Peyer's patch (tissue), 4 donors: Measurements from ENCODE around the gene ZNF214.

Source experiments
- CTCF ChIP-seq, 6 experiments: fragments of 450-650 bp in 4 of 6; fragments of 200-600 bp in 2 of 6; sonication (generic) in 1 of 6; IDR thresholded peaks; one replicate each; pipeline ENCODE4 v1.5.1; 2017 to 2019; ENCODE audit warnings: antibody characterized with exemption in 6 of 6, mild to moderate bottlenecking in 3 of 6, moderate library complexity in 1 of 6
- POLR2A ChIP-seq, 2 donors: fragments of 450-650 bp; IDR thresholded peaks; one replicate each; pipeline ENCODE4 v1.5.1; 2017; ENCODE audit warnings: antibody characterized with exemption in 2 of 2, mild to moderate bottlenecking in 2 of 2, moderate library complexity in 2 of 2

- TF ChIP-seq CTCF (IDR thresholded peaks at IDR 0.05) (no peak), POLR2A (IDR thresholded peaks at IDR 0.05) (no peak)
These were observed 4.1 kb downstream of the ZNF214 start for GRCh38 chr11:7016011-7016410.
